WTC11 (cell line): ENCODE results near the gene SHROOM2. TPM values are rescaled to one million over a fixed set of nuclear protein-coding genes. Genes with fewer than 3 reads are reported as not detected.

Experiments used
- ATAC-seq: fragments of 200-7000 bp; cut with Tn5 transposase; 2 replicates; pipeline ENCODE4 v1.10.0; 2021; ENCODE audit warnings: mild to moderate bottlenecking, moderate library complexity
- CTCF ChIA-PET: fragments of 300-600 bp; sonication (Branson Sonifier 250); formaldehyde crosslinking; loops from one replicate; lab custom pipeline; 2021; ENCODE audit warnings: antibody characterized with exemption; lab: Charles Lee
- POLR2A ChIA-PET: fragments of 350-600 bp; sonication (Branson Sonifier 250); formaldehyde crosslinking; loops from one replicate; lab custom pipeline; 2021; ENCODE audit warnings: antibody characterized with exemption; lab: Charles Lee
- DNase-seq: peaks from one replicate; pipeline ENCODE4 v3.0.0; 2021; ENCODE audit warnings: low spot score
- H3K27ac Mint-ChIP-seq: 2 replicates; pipeline ENCODE4 v1.8.0; 2021; ENCODE audit warnings: mixed read lengths
- H3K27me3 Mint-ChIP-seq: 2 replicates; pipeline ENCODE4 v1.8.0; 2021; ENCODE audit warnings: low read depth, mild to moderate bottlenecking, moderate library complexity, mixed read lengths
- H3K36me3 Mint-ChIP-seq: 2 replicates; pipeline ENCODE4 v1.8.0; 2021; ENCODE audit warnings: mixed read lengths
- H3K4me1 Mint-ChIP-seq: 2 replicates; pipeline ENCODE4 v1.8.0; 2022; ENCODE audit warnings: mixed read lengths
- H3K4me3 Mint-ChIP-seq: 2 replicates; pipeline ENCODE4 v1.8.0; 2021; ENCODE audit warnings: mild to moderate bottlenecking, moderate library complexity, mixed read lengths
- H3K9me3 Mint-ChIP-seq: 2 replicates; pipeline ENCODE4 v1.8.0; 2021; ENCODE audit warnings: mixed read lengths
- ATF3 ChIP-seq: sonication (generic); formaldehyde crosslinking; conservative IDR thresholded peaks from 2 replicates; pipeline ENCODE4 v1.8.1; 2022; ENCODE audit warnings: mild to moderate bottlenecking, missing genetic modification reagents
- CREM ChIP-seq: sonication (generic); formaldehyde crosslinking; IDR thresholded peaks from 2 replicates; pipeline ENCODE4 v1.8.1; 2022; ENCODE audit warnings: mild to moderate bottlenecking, missing genetic modification reagents, moderate library complexity
- E2F1 ChIP-seq: sonication (generic); formaldehyde crosslinking; IDR thresholded peaks from 2 replicates; pipeline ENCODE4 v1.8.0; 2022; ENCODE audit warnings: mild to moderate bottlenecking, missing genetic modification reagents
- ELF4 ChIP-seq: sonication (generic); formaldehyde crosslinking; IDR thresholded peaks from 2 replicates; pipeline ENCODE4 v1.8.1; 2022; ENCODE audit warnings: low read depth, mild to moderate bottlenecking, moderate library complexity, missing genetic modification reagents
- FOXP4 ChIP-seq: sonication (generic); formaldehyde crosslinking; IDR thresholded peaks from 2 replicates; pipeline ENCODE4 v1.8.0; 2022; ENCODE audit warnings: mild to moderate bottlenecking, missing genetic modification reagents
- GRHL2 ChIP-seq: fragments of 250-450 bp; sonication (Bioruptor Pico); IDR thresholded peaks from 2 replicates; pipeline ENCODE4 v1.8.0; 2022; ENCODE audit warnings: mild to moderate bottlenecking, moderate library complexity; ENCODE audit not compliant: insufficient replicate concordance, severe bottlenecking
- HMGXB4 ChIP-seq: sonication (generic); formaldehyde crosslinking; IDR thresholded peaks from 2 replicates; pipeline ENCODE4 v1.8.1; 2023; ENCODE audit warnings: mild to moderate bottlenecking, moderate library complexity, missing genetic modification reagents
- JAZF1 ChIP-seq: fragments of 250-450 bp; sonication (Bioruptor Pico); IDR thresholded peaks from 2 replicates; pipeline ENCODE4 v1.9.0; 2021; ENCODE audit warnings: moderate library complexity, mild to moderate bottlenecking, inconsistent platforms
- KAT7 ChIP-seq: sonication (generic); formaldehyde crosslinking; IDR thresholded peaks from 2 replicates; pipeline ENCODE4 v1.8.1; 2023; ENCODE audit warnings: missing genetic modification reagents, mild to moderate bottlenecking, borderline replicate concordance
- MXD4 ChIP-seq: fragments of 250-450 bp; sonication (Bioruptor Pico); IDR thresholded peaks from 2 replicates; pipeline ENCODE4 v1.8.0; 2021; ENCODE audit warnings: mild to moderate bottlenecking, moderate library complexity, borderline replicate concordance
- NFE2L1 ChIP-seq: sonication (generic); formaldehyde crosslinking; IDR thresholded peaks from 2 replicates; pipeline ENCODE4 v1.8.1; 2023; ENCODE audit warnings: missing genetic modification reagents
- NR1H2 ChIP-seq: sonication (generic); formaldehyde crosslinking; IDR thresholded peaks from 2 replicates; pipeline ENCODE4 v1.9.0; 2021; ENCODE audit warnings: mild to moderate bottlenecking, moderate library complexity, missing genetic modification reagents
- NR2C2 ChIP-seq: sonication (generic); formaldehyde crosslinking; IDR thresholded peaks from 2 replicates; pipeline ENCODE4 v1.8.0; 2022; ENCODE audit warnings: mild to moderate bottlenecking, missing genetic modification reagents
- RORB ChIP-seq: fragments of 250-450 bp; sonication (Bioruptor Pico); IDR thresholded peaks from 2 replicates; pipeline ENCODE4 v1.9.0; 2021; ENCODE audit warnings: mild to moderate bottlenecking
- SOX15 ChIP-seq: fragments of 250-450 bp; sonication (Bioruptor Pico); IDR thresholded peaks from 2 replicates; pipeline ENCODE4 v1.9.0; 2021; ENCODE audit warnings: mild to moderate bottlenecking
- SP1 ChIP-seq: sonication (generic); formaldehyde crosslinking; conservative IDR thresholded peaks from 2 replicates; pipeline ENCODE4 v1.8.1; 2022; ENCODE audit warnings: missing genetic modification reagents
- TCF7 ChIP-seq: sonication (generic); formaldehyde crosslinking; IDR thresholded peaks from 2 replicates; pipeline ENCODE4 v1.8.0; 2022; ENCODE audit warnings: mild to moderate bottlenecking, low read depth, missing genetic modification reagents, moderate library complexity
- TEAD1 ChIP-seq: sonication (generic); formaldehyde crosslinking; IDR thresholded peaks from 2 replicates; pipeline ENCODE4 v1.8.0; 2022; ENCODE audit warnings: mild to moderate bottlenecking, missing genetic modification reagents
- USF1 ChIP-seq: sonication (generic); formaldehyde crosslinking; IDR thresholded peaks from 2 replicates; pipeline ENCODE4 v1.8.0; 2022; ENCODE audit warnings: mild to moderate bottlenecking, missing genetic modification reagents
- ZMAT4 ChIP-seq: fragments of 250-450 bp; sonication (Bioruptor Pico); IDR thresholded peaks from 2 replicates; pipeline ENCODE4 v1.9.0; 2021; ENCODE audit warnings: mild to moderate bottlenecking
- ZNF121 ChIP-seq: sonication (generic); formaldehyde crosslinking; IDR thresholded peaks from 2 replicates; pipeline ENCODE4 v1.8.0; 2023; ENCODE audit warnings: missing genetic modification reagents
- ZNF232 ChIP-seq: sonication (generic); formaldehyde crosslinking; IDR thresholded peaks from 2 replicates; pipeline ENCODE4 v1.8.0; 2022; ENCODE audit warnings: mild to moderate bottlenecking, missing genetic modification reagents
- total RNA-seq: library from RNA; stranded (reverse); gene quantifications from 3 replicates; pipeline ENCODE4 v1.2.3, GENCODE V29; 2021

SHROOM2 gene
- total RNA-seq, 1 experiment from 2014 or later: 14.8 TPM

GRCh38 chrX:9785254-9785943, 830 bp upstream of the SHROOM2 start:
- no peak for TF ChIP-seq ZMAT4 (CRISPR knock-in tag)
- TF ChIP-seq TCF7: no peak
- TF ChIP-seq ZNF232 (CRISPR knock-in tag): no peak
- no peak for TF ChIP-seq ELF4 (CRISPR knock-in tag)
- no peak for TF ChIP-seq FOXP4 (CRISPR knock-in tag)
- TF ChIP-seq KAT7 (CRISPR knock-in tag): no peak
- no peak for TF ChIP-seq NR2C2 (CRISPR knock-in tag)
- TF ChIP-seq GRHL2 (CRISPR knock-in tag): no peak
- TF ChIP-seq CREM: no peak
- no peak for TF ChIP-seq TEAD1 (CRISPR knock-in tag)
- TF ChIP-seq SOX15 (CRISPR knock-in tag): no peak
- no peak for TF ChIP-seq NR1H2 (CRISPR knock-in tag)
- no peak for TF ChIP-seq ATF3
- peaks cover 33% of the 10 kb centered on the region for H3K4me1 Mint-ChIP-seq
- DNase-seq (peak; percentile 15), ATAC-seq (peak; percentile 32)
- no peaks in the 10 kb centered on the region for H3K9me3 Mint-ChIP-seq
- ChIA-PET CTCF (interaction anchor here (1.1 to 1.2 kb wide), 2 partner anchors 84 to 127 kb away, joined by 3 read pairs; no protein-coding TSS in a partner anchor), POLR2A (no interaction called here)
- peak overlapping the region; percentile 60 for H3K4me3 Mint-ChIP-seq
- 0 out of 2 replicates have a peak, but pooled peaks cover 2% of the 10 kb centered on the region for H3K36me3 Mint-ChIP-seq
- no peak overlapping the region for H3K27ac Mint-ChIP-seq
- 0 out of 2 replicates have a peak, but pooled peaks cover 5% of the 10 kb centered on the region for H3K27me3 Mint-ChIP-seq

- Mint-ChIP-seq H3K4me3 (peak overlapping the region; percentile 86), H3K27ac (no peak overlapping the region), H3K4me1 (peaks cover 42% of the 10 kb centered on the region), H3K27me3 (0 out of 2 replicates have a peak, but pooled peaks cover 5% of the 10 kb centered on the region), H3K9me3 (no peaks in the 10 kb centered on the region), H3K36me3 (0 out of 2 replicates have a peak, but pooled peaks cover 2% of the 10 kb centered on the region)
- ChIA-PET CTCF (interaction anchor here (1.2 kb wide), 1 partner anchor 86 kb away, joined by 3 read pairs; no protein-coding TSS in a partner anchor), POLR2A (no interaction called here)
- DNase-seq: peak; percentile 22
- peak; percentile 16 for ATAC-seq
- TF ChIP-seq ZNF121 (CRISPR knock-in tag) (no peak), RORB (CRISPR knock-in tag) (no peak), FOXP4 (CRISPR knock-in tag) (no peak), JAZF1 (CRISPR knock-in tag) (no peak), E2F1 (no peak), ELF4 (CRISPR knock-in tag) (no peak), CREM (no peak), NFE2L1 (CRISPR knock-in tag) (no peak), USF1 (CRISPR knock-in tag) (no peak), ZMAT4 (CRISPR knock-in tag) (no peak), SP1 (CRISPR knock-in tag) (no peak), HMGXB4 (CRISPR knock-in tag) (no peak), MXD4 (CRISPR knock-in tag) (no peak)
These were observed 788 bp downstream of the SHROOM2 start for GRCh38 chrX:9786798-9787635.
